CD4-positive, alpha-beta T cell treated with Interleukin-17A for 4 hours (primary cell): Measurements from ENCODE around the gene TRIM10.
"Not testable (repeated sequence)": the region's sequence is repeated elsewhere in the genome, so short reads cannot be mapped to it uniquely, and the experiment has no call there.

Source experiments
- DNase-seq: peaks from one replicate; pipeline ENCODE4 v3.0.0-alpha.2; 2020; ENCODE audit warnings: mixed read lengths

Gene TRIM10

GRCh38 chr6:30127238-30128093 lies 33.5 kb downstream of the TRIM10 start:
- DNase-seq: no peak

GRCh38 chr6:30122515-30122914 lies 38.5 kb downstream of the TRIM10 start:
- no peak for DNase-seq

DNA sequence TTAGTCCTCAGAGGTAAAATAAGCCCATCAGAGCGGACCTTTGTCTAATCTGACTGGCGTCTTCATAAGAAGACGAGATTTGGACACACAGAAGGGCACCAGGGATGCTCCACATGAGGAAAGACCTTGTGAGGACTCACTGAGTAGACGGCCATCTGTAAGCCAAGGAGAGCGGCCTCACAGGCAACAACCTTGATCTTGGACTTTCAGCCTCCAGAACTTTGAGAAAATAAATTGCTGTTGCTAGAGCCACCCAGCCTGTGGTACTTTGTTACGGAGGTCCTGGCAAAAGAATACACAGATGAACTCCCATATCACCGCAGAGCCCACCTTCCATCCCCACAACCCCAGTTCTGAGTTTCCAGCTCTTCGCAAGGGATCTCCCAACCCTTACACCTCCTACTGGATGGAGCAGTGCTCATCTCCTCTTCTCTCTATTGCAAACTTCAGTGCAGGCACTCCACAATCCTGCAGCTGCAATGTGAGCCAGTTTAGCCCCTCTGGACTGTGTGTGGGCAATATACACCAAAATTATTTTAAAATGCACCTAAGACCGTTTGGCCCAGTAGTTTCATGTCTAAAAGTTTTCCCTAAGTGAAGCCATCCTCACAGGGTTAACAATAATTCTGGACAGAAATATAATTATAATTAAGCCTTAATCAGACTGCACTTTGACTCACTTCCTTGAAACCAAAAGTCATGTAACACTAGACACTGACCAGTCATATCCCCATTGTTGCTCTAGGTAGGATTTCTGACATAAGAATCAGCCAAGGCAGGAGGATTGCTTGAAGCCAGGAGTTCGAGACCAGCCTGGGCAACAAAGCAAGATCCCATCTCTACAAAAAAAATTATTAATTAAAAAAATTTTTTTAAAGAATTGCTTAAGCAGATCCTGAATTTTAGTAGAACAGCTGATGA lies 39.3 kb downstream of the TRIM10 start:
- no peak for DNase-seq

GRCh38 chr6:30118691-30119090 lies 42.3 kb downstream of the TRIM10 start:
- not testable (repeated sequence) for DNase-seq

DNA sequence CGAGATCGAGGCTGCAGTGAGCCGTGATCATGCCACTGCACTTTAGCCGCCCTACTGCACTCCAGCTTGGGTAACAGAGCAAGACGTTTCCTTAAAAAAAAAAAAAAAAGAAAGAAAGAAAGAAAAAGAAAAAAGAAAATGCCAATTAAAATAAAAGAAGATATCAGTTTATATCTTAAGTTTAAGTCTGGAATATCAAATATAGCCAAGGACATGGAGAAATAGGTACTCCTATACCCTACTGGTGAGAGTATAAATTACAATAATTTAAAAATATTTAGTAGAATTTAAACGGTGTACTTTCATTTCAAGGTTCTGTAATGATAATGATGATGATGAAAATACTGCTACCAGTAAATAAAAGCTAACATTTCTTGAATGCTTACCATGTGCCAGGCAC lies 44.3 kb downstream of the TRIM10 start:
- DNase-seq: no peak

DNA sequence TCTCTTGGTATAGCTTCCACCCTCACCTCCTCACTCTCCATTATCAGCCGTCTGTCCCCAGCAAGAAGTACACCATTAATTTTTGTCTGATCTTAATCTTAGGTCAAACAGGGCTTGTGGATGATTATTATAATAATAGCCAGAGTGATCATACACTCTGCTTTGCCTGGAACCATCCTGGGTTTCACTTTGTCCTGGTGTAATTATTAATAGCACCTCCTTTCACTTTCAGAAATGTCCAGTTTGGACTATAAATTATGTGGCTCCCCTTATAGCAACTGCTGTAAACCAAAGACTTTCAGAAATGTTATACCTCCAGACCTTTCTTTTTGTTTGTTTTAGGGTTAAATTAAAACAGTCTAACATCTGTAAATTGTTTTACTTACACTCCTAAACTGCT lies 47.2 kb downstream of the TRIM10 start:
- DNase-seq: no peak

GRCh38 chr6:30113003-30113759 lies 47.8 kb downstream of the TRIM10 start, which contains the start of gene TRIM31:
Gene TRIM31, minus strand, starts transcription at chr6:30113090. Its CDS starts 285 bp downstream, at chr6:30112805.
- DNase-seq: no peak

- DNase-seq: no peak
Observed at GRCh38 chr6:30112402-30112994, 48.5 kb downstream of the TRIM10 start.

GRCh38 chr6:30111266-30111856 lies 49.6 kb downstream of the TRIM10 start:
- DNase-seq: no peak

GRCh38 chr6:30104661-30105060 lies 56.4 kb downstream of the TRIM10 start:
- no peak for DNase-seq

DNA sequence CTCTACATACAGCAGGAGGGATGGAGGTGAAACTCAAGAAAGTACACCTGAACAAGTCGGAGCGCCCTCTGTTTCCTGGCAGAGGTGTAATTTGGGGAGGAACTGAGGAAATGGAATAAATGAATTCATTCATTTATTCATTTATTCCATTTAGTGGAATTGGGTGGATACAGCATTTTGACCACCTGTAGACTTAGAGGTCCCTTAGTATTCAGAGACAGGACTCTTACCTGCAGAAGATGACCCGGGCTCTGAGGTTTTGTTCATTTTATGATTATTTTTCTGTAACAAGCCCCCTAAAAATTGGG lies 57.2 kb downstream of the TRIM10 start:
- DNase-seq: no peak

- DNase-seq: peak; percentile 87
Observed at GRCh38 chr6:30102970-30103871, 57.8 kb downstream of the TRIM10 start.

DNA sequence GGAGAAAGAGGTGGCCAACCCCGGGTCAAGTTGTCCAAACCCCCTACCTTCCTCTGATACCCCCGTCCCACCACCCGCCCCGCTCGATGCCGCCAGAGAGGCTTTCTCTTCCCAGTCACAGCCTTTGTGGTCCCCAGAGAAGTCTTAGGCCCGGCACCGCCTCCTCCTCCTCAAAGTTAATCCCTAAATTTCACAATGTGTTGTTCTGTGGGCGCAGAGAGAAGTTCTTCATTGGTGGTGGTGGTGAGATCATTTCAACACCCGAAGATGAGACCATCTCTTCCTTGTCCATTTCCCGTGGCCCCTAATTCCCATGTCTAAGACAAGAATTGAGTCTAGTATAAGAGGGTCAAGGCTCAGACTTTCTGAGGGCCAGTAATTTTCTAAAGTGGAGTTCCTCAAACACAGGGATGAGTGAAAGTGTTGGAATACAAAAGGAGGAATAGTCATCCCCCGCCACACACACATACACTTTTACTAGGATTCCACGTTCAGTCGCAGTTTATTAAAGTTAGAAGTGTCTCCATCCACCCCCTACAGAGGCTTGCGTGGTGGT lies 58.5 kb downstream of the TRIM10 start:
- DNase-seq: peak; percentile 12
